Liver (tissue), 9 donors: ENCODE measurements around the gene TAF4. TPM values are rescaled to one million over a fixed set of nuclear protein-coding genes. Genes with fewer than 3 reads are reported as not detected.

Experiments
- DNase-seq: peaks from one replicate; pipeline ENCODE4 v3.0.0-alpha.2; 2017; ENCODE audit warnings: low spot score
- H3K27ac ChIP-seq, 2 donors: one replicate each; pipeline ENCODE4 v1.7.0; 2013; ENCODE audit warnings: inconsistent platforms in 2 of 2, low read length in 2 of 2, control low read depth in 1 of 2, low read depth in 1 of 2, mild to moderate bottlenecking in 1 of 2
- H3K27me3 ChIP-seq, 4 donors: one replicate each; pipeline versions ENCODE4 v1.6.1 to v1.7.0; 2013; ENCODE audit warnings: low read length in 3 of 4, inconsistent platforms in 1 of 4, mild to moderate bottlenecking in 1 of 4, moderate library complexity in 1 of 4; ENCODE audit not compliant: control insufficient read depth in 4 of 4, insufficient read depth in 4 of 4
- H3K36me3 ChIP-seq, 4 donors: one replicate each; pipeline versions ENCODE4 v1.6.1 to v1.7.0; 2013; ENCODE audit warnings: low read length in 3 of 4, mild to moderate bottlenecking in 3 of 4, low read depth in 1 of 4, moderate library complexity in 1 of 4; ENCODE audit not compliant: control insufficient read depth in 4 of 4, insufficient read depth in 3 of 4
- H3K4me1 ChIP-seq, 4 donors: one replicate each; pipeline versions ENCODE4 v1.6.1 to v1.7.0; 2013; ENCODE audit warnings: low read length in 3 of 4, mild to moderate bottlenecking in 3 of 4, moderate library complexity in 1 of 4; ENCODE audit not compliant: control insufficient read depth in 4 of 4, insufficient read depth in 4 of 4
- H3K4me3 ChIP-seq, 3 donors: one replicate each; pipeline versions ENCODE4 v1.6.1 to v1.7.0; 2013; ENCODE audit warnings: low read length in 3 of 3, control low read depth in 1 of 3, low read depth in 1 of 3, mild to moderate bottlenecking in 1 of 3
- H3K9ac ChIP-seq, 2 donors: one replicate each; pipeline ENCODE4 v1.7.0; 2013; ENCODE audit warnings: low read length in 2 of 2, mild to moderate bottlenecking in 2 of 2, moderate library complexity in 2 of 2, control low read depth in 1 of 2, low read depth in 1 of 2
- H3K9me3 ChIP-seq, 4 donors: one replicate each; pipeline versions ENCODE4 v1.6.1 to v1.7.0; 2013; ENCODE audit warnings: low read length in 3 of 4; ENCODE audit not compliant: control insufficient read depth in 4 of 4
- ATF3 ChIP-seq: IDR thresholded peaks from 2 replicates; pipeline ENCODE4 v1.6.1; 2016; ENCODE audit warnings: antibody characterized with exemption
- CTCF ChIP-seq: fragments of 150-350 bp; IDR thresholded peaks from 2 replicates; pipeline ENCODE4 v1.5.1; 2017; ENCODE audit warnings: improper control_type of control experiment, low read depth, low read length; ENCODE audit not compliant: missing input control
- EGR1 ChIP-seq, 2 donors: IDR thresholded peaks; 2 replicates each; pipeline ENCODE4 v1.6.1; 2016 to 2018; ENCODE audit warnings: antibody characterized with exemption in 2 of 2, low read depth in 2 of 2
- FOXA1 ChIP-seq: IDR thresholded peaks from 2 replicates; pipeline ENCODE4 v1.6.1; 2016; ENCODE audit warnings: antibody characterized with exemption
- GABPA ChIP-seq, 2 donors: IDR thresholded peaks in 1 of 2; conservative IDR thresholded peaks in 1 of 2; 2 replicates each; pipeline ENCODE4 v1.6.1; 2016; ENCODE audit warnings: antibody characterized with exemption in 2 of 2, mild to moderate bottlenecking in 1 of 2, moderate library complexity in 1 of 2
- HNF4A ChIP-seq, 2 donors: conservative IDR thresholded peaks; 2 replicates each; pipeline ENCODE4 v1.6.1; 2016; ENCODE audit warnings: antibody characterized with exemption in 2 of 2, mild to moderate bottlenecking in 2 of 2
- HNF4G ChIP-seq: IDR thresholded peaks from 2 replicates; pipeline ENCODE4 v1.6.1; 2016; ENCODE audit warnings: antibody characterized with exemption
- JUND ChIP-seq, 2 donors: IDR thresholded peaks; 2 replicates each; pipeline ENCODE4 v1.6.1; 2016; ENCODE audit warnings: antibody characterized with exemption in 2 of 2
- MAX ChIP-seq: IDR thresholded peaks from 2 replicates; pipeline ENCODE4 v1.6.1; 2016; ENCODE audit warnings: antibody characterized with exemption
- NR2F2 ChIP-seq: IDR thresholded peaks from 2 replicates; pipeline ENCODE4 v1.6.1; 2016; ENCODE audit warnings: antibody characterized with exemption
- RAD21 ChIP-seq, 2 donors: IDR thresholded peaks; 2 replicates each; pipeline ENCODE4 v1.6.1; 2016; ENCODE audit warnings: antibody characterized with exemption in 2 of 2, mild to moderate bottlenecking in 2 of 2
- REST ChIP-seq: IDR thresholded peaks from 2 replicates; pipeline ENCODE4 v1.6.1; 2016; ENCODE audit warnings: antibody characterized with exemption, mild to moderate bottlenecking
- RXRA ChIP-seq, 2 donors: IDR thresholded peaks; 2 replicates each; pipeline ENCODE4 v1.6.1; 2017 to 2018; ENCODE audit warnings: antibody characterized with exemption in 2 of 2, mild to moderate bottlenecking in 1 of 2
- SP1 ChIP-seq: IDR thresholded peaks from 2 replicates; pipeline ENCODE4 v1.6.1; 2018; ENCODE audit warnings: antibody characterized with exemption, mild to moderate bottlenecking
- TAF1 ChIP-seq: conservative IDR thresholded peaks from 2 replicates; pipeline ENCODE4 v1.6.1; 2016; ENCODE audit warnings: antibody characterized with exemption, mild to moderate bottlenecking
- YY1 ChIP-seq: IDR thresholded peaks from 2 replicates; pipeline ENCODE4 v1.6.1; 2016; ENCODE audit warnings: antibody characterized with exemption, mild to moderate bottlenecking
- WGBS: extraction: QIAGEN DNeasy Blood & Tissue Kit; methylation state at CpG from one replicate; pipeline ENCODE4 v1.1.7; 2013; 5-methylcytosine and 5-hydroxymethylcytosine counted together
- polyA plus RNA-seq, 2 donors: library from polyadenylated mRNA; stranded (reverse) in 1 of 2; unstranded in 1 of 2; fragments of 200-250 nt in 1 of 2; fragments of >200 nt in 1 of 2; fragmentation: Nextera tagmentation in 1 of 2; extraction: Ambion mirVana in 1 of 2; gene quantifications; one replicate each; pipeline versions ENCODE4 v1.2.1 to v1.2.3, GENCODE V29; 2013 to 2015
- total RNA-seq, 2 donors: library from RNA; depleted of rRNA; stranded (reverse); fragments of >200 nt; gene quantifications; one replicate each; pipeline ENCODE4 v1.2.3, GENCODE V29; 2014
- donor health status: healthy.
- donor health status: healthy.
- donor health status: healthy.
- donor health status: healthy.
- donor health status: healthy.

The TAF4 gene
- total and polyA plus RNA-seq, 4 donors: 2.0 to 11.8 (median 5.6) TPM

- TF ChIP-seq GABPA (IDR thresholded peaks at IDR 0.05 in 1 of 2, conservative IDR thresholded peaks at IDR 0.05 in 1 of 2): no peak
- no peak for TF ChIP-seq RXRA (IDR thresholded peaks at IDR 0.05)
Observed at GRCh38 chr20:62101078-62101477, 35.4 kb upstream of the TAF4 start (continued).

- TF ChIP-seq YY1 (no peak), GABPA (IDR thresholded peaks at IDR 0.05 in 1 of 2, conservative IDR thresholded peaks at IDR 0.05 in 1 of 2) (no peak)
- H3K27ac ChIP-seq: no peak overlapping the region
- 82% methylated on average over 16 of the region's 16 CpGs for WGBS
- no peak overlapping the region for H3K4me3 ChIP-seq
- no peaks in the 10 kb centered on the region for H3K36me3 ChIP-seq
- H3K9me3 ChIP-seq: peaks cover 3 to 14% (median 7%) of the 10 kb centered on the region in 4 donors
- H3K27me3 ChIP-seq: peaks cover 0 to 4% (median 1%) of the 10 kb centered on the region in 4 donors
- no peak for DNase-seq
- H3K9ac ChIP-seq: no peak overlapping the region
- H3K4me1 ChIP-seq: no peaks in the 10 kb centered on the region
Observed at GRCh38 chr20:62097881-62098407, 32.3 kb upstream of the TAF4 start.

- DNase-seq: no peak
- Histone ChIP-seq H3K27me3 (peaks cover 0 to 3% (median 1%) of the 10 kb centered on the region in 4 donors), H3K9me3 (peaks cover 3 to 10% (median 7%) of the 10 kb centered on the region in 4 donors), H3K27ac (no peak overlapping the region), H3K4me3 (no peak overlapping the region), H3K36me3 (no peaks in the 10 kb centered on the region), H3K4me1 (no peaks in the 10 kb centered on the region), H3K9ac (no peak overlapping the region)
- WGBS: 91% methylated on average over 30 of the region's 30 CpGs
- no peak for TF ChIP-seq RAD21 (IDR thresholded peaks at IDR 0.05)
- TF ChIP-seq MAX: no peak
- TF ChIP-seq NR2F2: no peak
- TF ChIP-seq SP1: no peak
- no peak for TF ChIP-seq TAF1
- TF ChIP-seq RXRA (IDR thresholded peaks at IDR 0.05): no peak
- TF ChIP-seq ATF3: no peak
- no peak for TF ChIP-seq JUND (IDR thresholded peaks at IDR 0.05)
Observed at GRCh38 chr20:62096421-62097380, 31.0 kb upstream of the TAF4 start.

GRCh38 chr20:62089393-62089792, 23.7 kb upstream of the TAF4 start:
- 55% methylated on average over 3 of the region's 3 CpGs for WGBS
- Histone ChIP-seq H3K36me3 (no peaks in the 10 kb centered on the region), H3K4me1 (no peaks in the 10 kb centered on the region), H3K27me3 (peaks cover 0 to 2% (median 0%) of the 10 kb centered on the region in 4 donors), H3K4me3 (no peak overlapping the region), H3K27ac (no peak overlapping the region), H3K9ac (no peak overlapping the region), H3K9me3 (peaks cover 0 to 5% (median 0%) of the 10 kb centered on the region in 4 donors)
- TF ChIP-seq HNF4A (conservative IDR thresholded peaks at IDR 0.05) (no peak), REST (no peak), FOXA1 (no peak), CTCF (no peak), JUND (IDR thresholded peaks at IDR 0.05) (no peak), TAF1 (no peak), NR2F2 (no peak), EGR1 (IDR thresholded peaks at IDR 0.05; ENCODE audit: low read depth in 2 of 2) (no peak), ATF3 (no peak), RXRA (IDR thresholded peaks at IDR 0.05) (no peak), YY1 (no peak), SP1 (no peak), HNF4G (no peak)
- DNase-seq: no peak
